Mesendoderm (in vitro differentiated cells): ENCODE data around the gene EIF3I.

ENCODE experiments used
- DNase-seq: peaks from one replicate; pipeline ENCODE4 v3.0.0; 2013
- H2AK5ac ChIP-seq: 2 replicates; pipeline ENCODE4 v1.6.1; 2013; ENCODE audit warnings: low read length, inconsistent platforms
- H2BK120ac ChIP-seq: 2 replicates; pipeline ENCODE4 v1.6.1; 2013; ENCODE audit warnings: low read depth, mild to moderate bottlenecking, low read length, moderate library complexity, mixed read lengths
- H2BK15ac ChIP-seq: replicated peaks from 2 replicates; pipeline ENCODE4 v1.6.1; 2013; ENCODE audit warnings: low read depth, mild to moderate bottlenecking, moderate library complexity
- H2BK5ac ChIP-seq: 2 replicates; pipeline ENCODE4 v1.6.1; 2013; ENCODE audit warnings: low read length, inconsistent platforms
- H3K18ac ChIP-seq: 2 replicates; pipeline ENCODE4 v1.6.1; 2013; ENCODE audit warnings: mild to moderate bottlenecking, low read length, mixed read lengths
- H3K23ac ChIP-seq: one replicate; pipeline ENCODE4 v1.6.1; 2013; ENCODE audit warnings: low read length
- H3K27ac ChIP-seq: 2 replicates; pipeline ENCODE4 v1.5.1; 2013; ENCODE audit warnings: low read depth, mild to moderate bottlenecking, inconsistent platforms, low read length, moderate library complexity
- H3K27me3 ChIP-seq: 2 replicates; pipeline ENCODE4 v1.6.1; 2013; ENCODE audit warnings: low read length, control low read depth, mild to moderate bottlenecking, inconsistent platforms; ENCODE audit not compliant: insufficient read depth, poor library complexity
- H3K36me3 ChIP-seq: 2 replicates; pipeline ENCODE4 v1.6.1; 2013; ENCODE audit warnings: low read length, inconsistent platforms; ENCODE audit not compliant: control insufficient read depth, insufficient read depth
- H3K4ac ChIP-seq: one replicate; pipeline ENCODE4 v1.6.1; 2013; ENCODE audit warnings: low read depth, mild to moderate bottlenecking, low read length, moderate library complexity
- H3K4me1 ChIP-seq: 2 replicates; pipeline ENCODE4 v1.6.1; 2013; ENCODE audit warnings: low read depth, low read length, inconsistent platforms; ENCODE audit not compliant: control insufficient read depth
- H3K4me2 ChIP-seq: 2 replicates; pipeline ENCODE4 v1.6.1; 2013; ENCODE audit warnings: low read length
- H3K4me3 ChIP-seq: 2 replicates; pipeline ENCODE4 v1.5.1; 2013; ENCODE audit warnings: mild to moderate bottlenecking, low read length
- H3K56ac ChIP-seq: one replicate; pipeline ENCODE4 v1.6.1; 2013; ENCODE audit warnings: low read length
- H3K79me1 ChIP-seq: 2 replicates; pipeline ENCODE4 v1.6.1; 2013; ENCODE audit warnings: low read length, inconsistent platforms
- H3K79me2 ChIP-seq: 2 replicates; pipeline ENCODE4 v1.6.1; 2013; ENCODE audit warnings: mild to moderate bottlenecking, low read length; ENCODE audit not compliant: control insufficient read depth, insufficient read depth
- H3K9ac ChIP-seq: 2 replicates; pipeline ENCODE4 v1.6.1; 2013; ENCODE audit warnings: low read length, inconsistent platforms
- H4K5ac ChIP-seq: one replicate; pipeline ENCODE4 v1.6.1; 2013; ENCODE audit warnings: low read length
- H4K8ac ChIP-seq: one replicate; pipeline ENCODE4 v1.6.1; 2013; ENCODE audit warnings: low read depth, mild to moderate bottlenecking, control low read depth, low read length, moderate library complexity
- WGBS: extraction: QIAGEN DNeasy Blood & Tissue Kit; methylation state at CpG from one replicate; pipeline ENCODE4 v1.1.7; 2013; ENCODE audit warnings: low lambda C conversion rate, missing lambda C conversion rate; ENCODE audit not compliant: insufficient coverage; ENCODE audit errors: extremely low coverage; 5-methylcytosine and 5-hydroxymethylcytosine counted together

The EIF3I gene

DNA sequence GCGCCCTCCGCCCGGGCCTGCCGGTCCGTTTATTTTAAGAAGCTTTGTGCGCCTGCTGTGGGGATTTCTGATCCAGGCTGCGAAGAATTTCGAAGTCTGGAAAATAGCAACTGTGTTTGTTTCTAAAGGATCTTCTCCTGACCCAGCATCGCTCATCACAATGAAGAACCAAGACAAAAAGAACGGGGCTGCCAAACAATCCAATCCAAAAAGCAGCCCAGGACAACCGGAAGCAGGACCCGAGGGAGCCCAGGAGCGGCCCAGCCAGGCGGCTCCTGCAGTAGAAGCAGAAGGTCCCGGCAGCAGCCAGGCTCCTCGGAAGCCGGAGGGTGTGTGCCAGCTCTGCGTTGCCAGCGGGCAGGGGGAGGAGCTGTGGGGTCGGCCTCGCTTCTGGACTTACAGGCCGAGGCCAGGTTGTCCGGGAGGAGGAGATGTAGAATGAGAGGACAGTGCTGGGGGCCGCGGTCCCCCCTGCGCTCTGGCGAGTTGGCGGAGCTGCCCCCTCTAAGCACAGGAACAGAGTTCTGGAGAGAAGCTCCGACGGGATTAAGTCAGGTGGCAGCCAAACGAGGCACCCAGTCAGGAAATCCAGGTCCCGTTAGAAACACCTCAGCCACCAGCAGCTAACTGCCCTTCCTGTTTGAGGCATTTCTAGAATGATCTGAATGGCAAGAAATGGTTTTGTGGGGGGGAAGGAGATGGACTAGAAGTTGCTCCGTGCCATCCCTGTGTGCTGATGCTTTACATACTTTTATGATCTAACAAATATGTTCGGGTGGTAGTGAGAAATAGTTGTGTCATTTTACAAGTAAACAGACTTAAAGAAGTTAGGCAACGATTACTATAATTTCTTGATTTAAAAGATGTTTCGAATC, 41.8 kb upstream of the EIF3I start:
- peak overlapping the region; percentile 94 for H3K27ac ChIP-seq
- H2BK5ac ChIP-seq: no peak overlapping the region
- H3K27me3 ChIP-seq: no peaks in the 10 kb centered on the region
- DNase-seq: peak; percentile 63
- H4K8ac ChIP-seq: no peak overlapping the region
- peaks cover 29% of the 10 kb centered on the region for H3K79me2 ChIP-seq
- H3K79me1 ChIP-seq: peaks cover 20% of the 10 kb centered on the region
- H3K36me3 ChIP-seq: peaks cover 7% of the 10 kb centered on the region
- H3K56ac ChIP-seq: peak overlapping the region; percentile 97
- peak overlapping the region; percentile 88 for H3K9ac ChIP-seq
- H3K4ac ChIP-seq: peak overlapping the region; percentile 83
- peaks cover 9% of the 10 kb centered on the region for H3K4me1 ChIP-seq
- H4K5ac ChIP-seq: no peak overlapping the region
- H3K4me3 ChIP-seq: peak overlapping the region; percentile 89
- no CpG with 5 or more reads among the region's 36 CpGs for WGBS
- H2AK5ac ChIP-seq: no peak overlapping the region
- no peak overlapping the region for H2BK15ac ChIP-seq
- H2BK120ac ChIP-seq: no peak overlapping the region
- peak overlapping the region; percentile 77 for H3K18ac ChIP-seq
- H3K23ac ChIP-seq: peak overlapping the region; percentile 89
- H3K4me2 ChIP-seq: peak overlapping the region; percentile 91

DNA sequence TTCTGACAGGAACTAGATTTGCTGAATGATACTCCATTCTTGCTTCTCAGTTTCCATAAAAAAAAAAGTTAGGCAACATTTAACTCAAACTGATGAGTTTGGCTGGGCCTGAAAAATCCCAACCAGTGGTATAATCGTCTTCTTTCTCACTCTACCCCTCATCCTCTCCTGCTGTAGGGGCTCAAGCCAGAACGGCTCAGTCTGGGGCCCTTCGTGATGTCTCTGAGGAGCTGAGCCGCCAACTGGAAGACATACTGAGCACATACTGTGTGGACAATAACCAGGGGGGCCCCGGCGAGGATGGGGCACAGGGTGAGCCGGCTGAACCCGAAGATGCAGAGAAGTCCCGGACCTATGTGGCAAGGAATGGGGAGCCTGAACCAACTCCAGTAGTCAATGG, 41.1 kb upstream of the EIF3I start:
- Histone ChIP-seq H3K36me3 (peaks cover 7% of the 10 kb centered on the region), H3K4me1 (peaks cover 9% of the 10 kb centered on the region), H4K5ac (no peak overlapping the region), H3K27ac (no peak overlapping the region), H3K27me3 (no peaks in the 10 kb centered on the region), H3K4me2 (peak overlapping the region; percentile 27), H3K4me3 (no peak overlapping the region), H3K56ac (peak overlapping the region; percentile 74), H3K9ac (peak overlapping the region; percentile 88), H3K79me2 (peaks cover 30% of the 10 kb centered on the region), H2BK5ac (no peak overlapping the region), H2AK5ac (no peak overlapping the region), H3K18ac (no peak overlapping the region), H2BK120ac (no peak overlapping the region), H4K8ac (no peak overlapping the region), H3K79me1 (peaks cover 20% of the 10 kb centered on the region), H3K23ac (no peak overlapping the region), H3K4ac (no peak overlapping the region), H2BK15ac (no peak overlapping the region)
- no CpG with 5 or more reads among the region's 9 CpGs for WGBS
- DNase-seq: no peak

DNA sequence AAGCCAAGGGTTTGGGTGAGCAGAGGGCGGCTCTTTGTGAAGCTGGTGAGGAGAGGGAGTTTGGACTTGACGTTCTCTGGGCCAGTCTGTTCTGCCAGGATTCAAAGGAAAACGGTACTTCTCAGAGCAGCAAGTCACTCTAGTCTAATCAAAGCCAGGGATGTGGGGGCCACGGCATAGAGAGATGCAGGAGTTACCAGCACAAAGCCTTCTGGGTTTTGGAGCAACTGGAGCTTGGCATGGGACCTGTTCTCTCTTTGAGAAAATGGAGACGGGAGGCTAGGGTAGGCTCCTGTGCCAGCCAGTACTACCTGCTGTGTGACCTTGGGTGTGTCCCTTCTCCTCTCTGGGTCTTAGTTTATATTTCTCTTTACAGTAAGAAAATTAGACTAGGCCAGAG, 40.6 kb upstream of the EIF3I start:
- Histone ChIP-seq H4K5ac (no peak overlapping the region), H3K79me1 (peaks cover 23% of the 10 kb centered on the region), H2BK15ac (no peak overlapping the region), H3K79me2 (peaks cover 34% of the 10 kb centered on the region), H3K18ac (no peak overlapping the region), H3K23ac (no peak overlapping the region), H3K4me2 (peak overlapping the region; percentile 6), H3K27ac (no peak overlapping the region), H3K56ac (peak overlapping the region; percentile 74), H3K27me3 (no peaks in the 10 kb centered on the region), H2AK5ac (no peak overlapping the region), H3K4me1 (peaks cover 9% of the 10 kb centered on the region), H2BK5ac (no peak overlapping the region), H3K4ac (no peak overlapping the region), H2BK120ac (no peak overlapping the region), H3K4me3 (no peak overlapping the region), H3K9ac (peak overlapping the region; percentile 88), H3K36me3 (peaks cover 10% of the 10 kb centered on the region), H4K8ac (no peak overlapping the region)
- WGBS: no CpG with 5 or more reads among the region's 5 CpGs
- DNase-seq: no peak

DNA sequence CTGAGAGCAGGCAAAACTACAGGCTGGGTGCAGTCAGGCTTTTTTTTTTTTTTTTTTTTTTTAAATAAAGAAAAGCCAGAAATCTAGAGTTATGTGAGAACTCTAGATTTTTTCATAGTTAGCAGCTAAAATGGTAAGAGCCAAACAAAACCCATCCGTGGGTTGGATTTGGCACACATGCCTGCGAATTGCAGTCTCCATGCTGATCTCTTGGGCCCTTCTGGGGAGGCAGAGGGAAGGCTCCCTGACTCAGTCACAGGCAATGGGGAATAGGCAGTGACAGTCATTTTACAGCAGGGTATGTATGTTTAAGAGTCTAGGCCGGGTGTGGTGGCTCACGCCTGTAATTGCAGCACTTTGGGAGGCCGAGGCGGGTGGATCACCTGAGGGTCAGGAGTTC, 40.1 kb upstream of the EIF3I start:
- Histone ChIP-seq H2BK15ac (no peak overlapping the region), H3K18ac (no peak overlapping the region), H3K36me3 (peaks cover 12% of the 10 kb centered on the region), H3K4me3 (no peak overlapping the region), H3K27ac (no peak overlapping the region), H3K79me1 (peaks cover 24% of the 10 kb centered on the region), H3K56ac (no peak overlapping the region), H2BK120ac (no peak overlapping the region), H4K5ac (no peak overlapping the region), H3K9ac (no peak overlapping the region), H2AK5ac (no peak overlapping the region), H3K4me2 (no peak overlapping the region), H2BK5ac (no peak overlapping the region), H3K27me3 (no peaks in the 10 kb centered on the region), H3K79me2 (peaks cover 37% of the 10 kb centered on the region), H3K4ac (no peak overlapping the region), H3K23ac (no peak overlapping the region), H3K4me1 (peaks cover 9% of the 10 kb centered on the region), H4K8ac (no peak overlapping the region)
- no CpG with 5 or more reads among the region's 6 CpGs for WGBS
- DNase-seq: no peak

DNA sequence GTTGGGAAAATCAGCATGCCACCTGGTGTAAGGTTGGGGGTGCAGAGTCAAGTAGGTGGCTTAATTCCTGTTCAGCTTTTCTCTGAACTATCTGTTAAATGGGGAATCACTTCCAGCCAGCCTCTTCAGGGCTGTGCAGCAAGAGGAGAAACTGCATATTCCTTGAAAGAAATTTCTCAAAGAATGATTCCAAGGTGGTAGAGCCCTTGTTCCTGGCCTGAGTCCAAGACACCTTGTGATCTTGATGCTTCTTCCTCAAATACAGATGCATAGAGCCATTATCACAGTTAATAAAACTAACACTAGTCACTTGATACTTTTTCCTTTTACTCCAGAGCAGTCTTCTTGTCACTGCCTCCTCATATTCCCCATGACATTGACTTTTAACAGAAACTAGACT, 37.6 kb upstream of the EIF3I start:
- H2AK5ac ChIP-seq: no peak overlapping the region
- peaks cover 7% of the 10 kb centered on the region for H3K4me1 ChIP-seq
- H3K56ac ChIP-seq: no peak overlapping the region
- H2BK15ac ChIP-seq: no peak overlapping the region
- no peak overlapping the region for H4K8ac ChIP-seq
- H3K23ac ChIP-seq: no peak overlapping the region
- H3K27ac ChIP-seq: no peak overlapping the region
- no peaks in the 10 kb centered on the region for H3K27me3 ChIP-seq
- peaks cover 31% of the 10 kb centered on the region for H3K79me1 ChIP-seq
- no peak overlapping the region for H3K4ac ChIP-seq
- H3K4me2 ChIP-seq: no peak overlapping the region
- no peak overlapping the region for H2BK5ac ChIP-seq
- no peak overlapping the region for H3K18ac ChIP-seq
- no peak overlapping the region for H2BK120ac ChIP-seq
- no peak overlapping the region for H3K9ac ChIP-seq
- peaks cover 37% of the 10 kb centered on the region for H3K79me2 ChIP-seq
- peaks cover 22% of the 10 kb centered on the region for H3K36me3 ChIP-seq
- no peak overlapping the region for H3K4me3 ChIP-seq
- H4K5ac ChIP-seq: no peak overlapping the region
- no peak for DNase-seq

GRCh38 chr1:32186077-32186476, 36.1 kb upstream of the EIF3I start:
- Histone ChIP-seq H3K18ac (no peak overlapping the region), H3K9ac (peak overlapping the region; percentile 31), H2AK5ac (no peak overlapping the region), H3K4me3 (no peak overlapping the region), H2BK5ac (no peak overlapping the region), H4K5ac (no peak overlapping the region), H3K36me3 (peaks cover 33% of the 10 kb centered on the region), H3K79me1 (peaks cover 25% of the 10 kb centered on the region), H3K27ac (no peak overlapping the region), H3K4me2 (no peak overlapping the region), H4K8ac (no peak overlapping the region), H3K27me3 (no peaks in the 10 kb centered on the region), H2BK15ac (no peak overlapping the region), H2BK120ac (no peak overlapping the region), H3K4ac (no peak overlapping the region), H3K56ac (no peak overlapping the region), H3K23ac (no peak overlapping the region), H3K4me1 (peaks cover 4% of the 10 kb centered on the region), H3K79me2 (peaks cover 28% of the 10 kb centered on the region)
- DNase-seq: peak; percentile 64
- WGBS: 100% methylated on average over 1 of the region's 2 CpGs
